Measurements from ENCODE around the gene COL26A1.

- TF ChIP-seq CTCF (conservative IDR thresholded peaks at IDR 0.05; ENCODE audit: low read length), result no peak
- no peak for TF ChIP-seq EZH2phosphoT487 (IDR thresholded peaks at IDR 0.05; ENCODE audit: borderline replicate concordance, low read depth, low read length)
Observed at GRCh38 chr7:101572156-101572555, 209.5 kb downstream of the COL26A1 start.

Measured in OCI-LY7 (cell line).